Endothelial cell of umbilical vein (primary cell): ENCODE measurements around the gene DDR2. TPM values are rescaled to one million over a fixed set of nuclear protein-coding genes. Genes with fewer than 3 reads are reported as not detected.

Source experiments
- BruUV-seq: library from RNA; stranded (reverse); fragments of 400-500 nt; replicated peaks from 2 replicates; lab custom pipeline; 2021; lab: Mats Ljungman, UMichigan
- CTCF ChIA-PET: fragments of 300-600, 350-600 bp; sonication (Branson Sonifier 250); formaldehyde crosslinking; loops from one replicate; lab custom pipeline; 2021; ENCODE audit warnings: antibody characterized with exemption, inconsistent platforms; lab: Charles Lee
- POLR2A ChIA-PET: fragments of 300-600, 350-600 bp; sonication (Branson Sonifier 250); formaldehyde crosslinking; loops from one replicate; lab custom pipeline; 2021; ENCODE audit warnings: antibody characterized with exemption, inconsistent platforms; lab: Charles Lee
- DNase-seq: peaks from one replicate; pipeline ENCODE4 v3.0.0-alpha.2; 2011; ENCODE audit warnings: low read depth, low spot score
- FAIRE-seq: peaks from 2 replicates; lab custom pipeline; 2011; peaks lifted over from hg19 to GRCh38; lab: Jason Lieb, UNC
- H2AFZ ChIP-seq: 2 replicates; pipeline ENCODE4 v1.6.0; 2012; ENCODE audit warnings: low read depth, low read length, control low read depth, inconsistent platforms
- H3K27ac ChIP-seq: 2 replicates; pipeline ENCODE4 v1.5.1; 2011; ENCODE audit warnings: low read depth, mild to moderate bottlenecking, control low read depth, low read length, moderate library complexity; ENCODE audit not compliant: insufficient read depth
- H3K27me3 ChIP-seq, 2 experiments: 2 replicates each; pipeline versions ENCODE4 v1.6.0 to v1.6.1; 2011; ENCODE audit warnings: low read length in 2 of 2, mixed read lengths in 1 of 2; ENCODE audit not compliant: control insufficient read depth in 2 of 2, insufficient read depth in 2 of 2
- H3K36me3 ChIP-seq, 2 experiments: 2 replicates in 1 of 2; 3 replicates in 1 of 2; pipeline ENCODE4 v1.5.1; 2011; ENCODE audit warnings: low read length in 2 of 2, mild to moderate bottlenecking in 1 of 2, moderate library complexity in 1 of 2; ENCODE audit not compliant: control insufficient read depth in 2 of 2, insufficient read depth in 2 of 2; ENCODE audit errors: extremely low read depth in 1 of 2
- H3K4me1 ChIP-seq: 3 replicates; pipeline ENCODE4 v1.5.1; 2011; ENCODE audit warnings: mild to moderate bottlenecking, low read length; ENCODE audit not compliant: control insufficient read depth, insufficient read depth; ENCODE audit errors: extremely low read depth
- H3K4me2 ChIP-seq: 2 replicates; pipeline ENCODE4 v1.6.1; 2011; ENCODE audit warnings: low read length, control low read depth, mixed read lengths; ENCODE audit not compliant: insufficient read depth
- H3K4me3 ChIP-seq, 3 experiments: fragments of 200-600 bp in 1 of 3; sonication (generic), shearing (Covaris generic) in 1 of 3; replicated peaks in 1 of 3; 2 replicates each; pipeline ENCODE4 v1.5.1; 2011 to 2016; ENCODE audit warnings: control low read depth in 3 of 3, low read length in 3 of 3, mild to moderate bottlenecking in 2 of 3, inconsistent platforms in 1 of 3, low read depth in 1 of 3, moderate library complexity in 1 of 3; ENCODE audit not compliant: insufficient read depth in 1 of 3
- H3K79me2 ChIP-seq: 2 replicates; pipeline ENCODE4 v1.6.0; 2012; ENCODE audit warnings: low read length, inconsistent platforms; ENCODE audit not compliant: control insufficient read depth, insufficient read depth
- H3K9ac ChIP-seq: replicated peaks from 2 replicates; pipeline ENCODE3; 2011; ENCODE audit warnings: low read length, control low read depth; ENCODE audit not compliant: insufficient read depth; ENCODE audit errors: extremely low read depth
- H3K9me1 ChIP-seq: replicated peaks from 3 replicates; pipeline ENCODE4 v1.6.0; 2011; ENCODE audit warnings: mild to moderate bottlenecking, low read length; ENCODE audit not compliant: control insufficient read depth, insufficient read depth; ENCODE audit errors: extremely low read depth
- H3K9me3 ChIP-seq: replicated peaks from 2 replicates; pipeline ENCODE4 v1.5.1; 2012; ENCODE audit warnings: low read length, inconsistent platforms; ENCODE audit not compliant: control insufficient read depth, insufficient read depth
- H4K20me1 ChIP-seq: replicated peaks from 2 replicates; pipeline ENCODE3; 2011; ENCODE audit warnings: mild to moderate bottlenecking, low read length; ENCODE audit not compliant: control insufficient read depth, insufficient read depth; ENCODE audit errors: extremely low read depth
- CTCF ChIP-seq, 2 donors: IDR thresholded peaks; 1 replicate in 1 of 2; 2 replicates in 1 of 2; pipeline ENCODE4 v1.5.1; 2011; ENCODE audit warnings: low read length in 2 of 2, mild to moderate bottlenecking in 2 of 2, moderate library complexity in 2 of 2, control low read depth in 1 of 2, inconsistent platforms in 1 of 2, low read depth in 1 of 2; ENCODE audit not compliant: insufficient read depth in 1 of 2; ENCODE audit errors: extremely low read depth in 1 of 2
- EZH2 ChIP-seq: IDR thresholded peaks from 2 replicates; pipeline ENCODE4 v1.6.1; 2012; ENCODE audit warnings: borderline replicate concordance, low read depth, mild to moderate bottlenecking, moderate library complexity, low read length, inconsistent platforms; ENCODE audit not compliant: severe bottlenecking
- FOS ChIP-seq: IDR thresholded peaks from 2 replicates; pipeline ENCODE4 v1.6.1; 2011; ENCODE audit warnings: mild to moderate bottlenecking, low read length, moderate library complexity, borderline replicate concordance; ENCODE audit not compliant: insufficient read depth
- GATA2 ChIP-seq: IDR thresholded peaks from 2 replicates; pipeline ENCODE4 v1.7.0; 2011; ENCODE audit warnings: low read depth, mild to moderate bottlenecking, moderate library complexity, mixed read lengths, low read length; ENCODE audit not compliant: insufficient read length, insufficient read depth
- JUN ChIP-seq: IDR thresholded peaks from 2 replicates; pipeline ENCODE4 v1.6.1; 2011; ENCODE audit warnings: borderline replicate concordance, low read depth; ENCODE audit not compliant: insufficient read length, insufficient read depth
- MAX ChIP-seq: IDR thresholded peaks from 2 replicates; pipeline ENCODE4 v1.6.1; 2011; ENCODE audit not compliant: insufficient read depth, insufficient read length
- MYC ChIP-seq: IDR thresholded peaks from one replicate; pipeline ENCODE4 v1.6.1; 2011; ENCODE audit warnings: mild to moderate bottlenecking, low read depth, low read length
- POLR2A ChIP-seq: IDR thresholded peaks from 2 replicates; pipeline ENCODE4 v1.6.1; 2012; ENCODE audit warnings: low read depth, mild to moderate bottlenecking, control low read depth, low read length
- POLR2AphosphoS5 ChIP-seq: IDR thresholded peaks from 2 replicates; pipeline ENCODE4 v1.6.1; 2012; ENCODE audit warnings: low read depth, mild to moderate bottlenecking, control low read depth, low read length, moderate library complexity; ENCODE audit not compliant: insufficient read depth
- dilution Hi-C: fragments of 300-500 bp; cut with MboI; formaldehyde crosslinking; loops from one replicate; pipeline ENCODE4 v1.15.0; 2019; ENCODE audit warnings: low sequenced_read_pairs; ENCODE audit not compliant: extremely low pct_ligation_motif_present
- intact Hi-C: fragments of 100-400 bp; cut with micrococcal nuclease; formaldehyde crosslinking; loops from one replicate; pipeline ENCODE4 v1.10.0; 2022
- polyA plus RNA-seq, 4 experiments: library from polyadenylated mRNA; depleted of rRNA in 3 of 4; stranded (reverse) in 3 of 4; unstranded in 1 of 4; fragments of >200 nt; gene quantifications; 2 replicates each; pipeline versions ENCODE4 v1.2.1 to v1.2.3, GENCODE V29; 2011 to 2012; ENCODE audit warnings: missing spikeins in 1 of 4
- total RNA-seq: library from RNA; stranded (reverse); gene quantifications from 2 replicates; pipeline ENCODE4 v1.2.3, GENCODE V29; 2021

DDR2 gene
- total and polyA plus RNA-seq, 2 donors (not counting 3 experiments of a cell fraction or from before 2014, with no cell fraction given) = 27.8 to 30.8 TPM

- TF ChIP-seq CTCF (IDR thresholded peaks at IDR 0.05; ENCODE audit: extremely low read depth in 1 of 2, insufficient read depth in 1 of 2, low read depth in 1 of 2, low read length in 2 of 2) = no peak
- TF ChIP-seq FOS = no peak
- no peak for TF ChIP-seq MAX
- TF ChIP-seq JUN = no peak
- TF ChIP-seq POLR2AphosphoS5 = no peak
- no peak for TF ChIP-seq GATA2
- TF ChIP-seq POLR2A = no peak
- no peak for TF ChIP-seq MYC
- no peak for TF ChIP-seq EZH2
- Histone ChIP-seq H3K9me1 (no peaks in the 10 kb centered on the region), H3K27ac (peak overlapping the region; percentile 69), H3K36me3 (no peaks in the 10 kb centered on the region), H3K27me3 (no peaks in the 10 kb centered on the region), H3K4me1 (peaks cover 58% of the 10 kb centered on the region), H3K79me2 (peaks cover 38% of the 10 kb centered on the region), H3K9me3 (no peaks in the 10 kb centered on the region), H2AFZ (peak overlapping the region; percentile 69), H3K4me2 (peak overlapping the region; percentile 94), H3K9ac (peak overlapping the region; percentile 82), H3K4me3 (peak overlapping the region; percentile 51 to 94 (median 81)), H4K20me1 (no peaks in the 10 kb centered on the region)
- ChIA-PET POLR2A (interaction anchor here (0.5 to 1.1 kb wide), 4 partner anchors 59 to 156 kb away, joined by 3 to 5 read pairs (median 4); no protein-coding TSS in a partner anchor), CTCF (interaction anchor here (0.7 to 5.2 kb wide), 17 partner anchors 9 to 685 kb away, joined by 3 to 41 read pairs (median 4); no protein-coding TSS in a partner anchor)
- dilution Hi-C loops (no loop called here), intact Hi-C loops (loop anchor here (2.0 kb wide), 1 partner anchor 59 kb away; no protein-coding TSS in a partner anchor)
- FAIRE-seq = peak; percentile 35
- no TSS peak for BruUV-seq
- DNase-seq = peak; percentile 63
Observed at GRCh38 chr1:162631546-162632191, 595 bp upstream of the DDR2 start.
